ENCODE measurements around the gene PRICKLE4. TPM values are rescaled to one million over a fixed set of nuclear protein-coding genes. Genes with fewer than 3 reads are reported as not detected.

The PRICKLE4 gene
- total and polyA plus RNA-seq, 2 experiments from 2014 or later: 0.48 to 0.66 TPM

DNA sequence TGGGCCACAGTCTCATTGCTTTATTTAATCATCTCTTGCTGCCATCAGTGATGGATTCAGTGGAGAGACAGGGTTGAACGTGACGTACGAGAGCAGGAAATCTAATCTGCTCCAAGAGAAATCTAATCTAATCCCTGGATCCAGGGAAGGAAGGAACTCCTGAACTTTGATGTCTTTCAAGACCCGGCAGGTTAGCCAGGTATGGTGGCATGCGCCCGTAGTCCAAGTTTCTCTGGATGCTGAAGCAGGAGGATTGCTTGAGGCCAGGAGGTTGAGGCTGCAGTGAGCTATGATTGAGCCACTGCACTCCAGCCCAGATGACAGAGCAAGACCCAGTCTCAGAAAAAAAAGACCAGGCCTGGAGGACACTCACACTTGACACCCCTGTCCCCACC is 21.9 kb upstream of the PRICKLE4 start:
- Mint-ChIP-seq H3K36me3 (ENCODE audit: low read depth) (no peaks in the 10 kb centered on the region), H3K4me1 (peaks cover 7% of the 10 kb centered on the region), H3K27me3 (ENCODE audit: insufficient read depth, low read depth, poor library complexity) (peaks cover 16% of the 10 kb centered on the region), H3K9me3 (no peaks in the 10 kb centered on the region), H3K4me3 (no peak overlapping the region), H3K27ac (no peak overlapping the region)
- H3K36me3 ChIP-seq (ENCODE audit: insufficient read depth): no peaks in the 10 kb centered on the region
- ATAC-seq: no peak
- no peaks in the 10 kb centered on the region for H3K4me1 ChIP-seq (ENCODE audit: insufficient read depth)
- no peaks in the 10 kb centered on the region for H3K27me3 ChIP-seq (ENCODE audit: insufficient read depth)
- H3K27ac ChIP-seq (ENCODE audit: low read depth): no peak overlapping the region
- no peaks in the 10 kb centered on the region for H3F3A ChIP-seq (replicated peaks; ENCODE audit: low read depth)
- TF ChIP-seq STAT1 (IDR thresholded peaks at IDR 0.05; ENCODE audit: unreplicated experiment): no peak
- no peak for TF ChIP-seq JUNB (IDR thresholded peaks at IDR 0.05; ENCODE audit: unreplicated experiment)
- TF ChIP-seq, protein P1, sequence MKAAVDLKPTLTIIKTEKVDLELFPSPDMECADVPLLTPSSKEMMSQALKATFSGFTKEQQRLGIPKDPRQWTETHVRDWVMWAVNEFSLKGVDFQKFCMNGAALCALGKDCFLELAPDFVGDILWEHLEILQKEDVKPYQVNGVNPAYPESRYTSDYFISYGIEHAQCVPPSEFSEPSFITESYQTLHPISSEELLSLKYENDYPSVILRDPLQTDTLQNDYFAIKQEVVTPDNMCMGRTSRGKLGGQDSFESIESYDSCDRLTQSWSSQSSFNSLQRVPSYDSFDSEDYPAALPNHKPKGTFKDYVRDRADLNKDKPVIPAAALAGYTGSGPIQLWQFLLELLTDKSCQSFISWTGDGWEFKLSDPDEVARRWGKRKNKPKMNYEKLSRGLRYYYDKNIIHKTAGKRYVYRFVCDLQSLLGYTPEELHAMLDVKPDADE (IDR thresholded peaks at IDR 0.05): no peak
- TF ChIP-seq ZNF114 (CRISPR knock-in tag; IDR thresholded peaks at IDR 0.05): no peak
- no peak for TF ChIP-seq POLR2AphosphoS5 (IDR thresholded peaks at IDR 0.05; ENCODE audit: low read depth)
- H4K20me1 ChIP-seq (replicated peaks; ENCODE audit: insufficient read depth): no peaks in the 10 kb centered on the region
- H2AFZ ChIP-seq: no peak overlapping the region
- H3K9me2 ChIP-seq (ENCODE audit: insufficient read depth): no peaks in the 10 kb centered on the region
- H3K4me2 ChIP-seq: no peak overlapping the region
- DNase-seq (ENCODE audit: low spot score): no peak
- no peaks in the 10 kb centered on the region for H3K79me2 ChIP-seq (replicated peaks; ENCODE audit: insufficient read depth)
- no peak overlapping the region for H3K4me3 ChIP-seq

DNA sequence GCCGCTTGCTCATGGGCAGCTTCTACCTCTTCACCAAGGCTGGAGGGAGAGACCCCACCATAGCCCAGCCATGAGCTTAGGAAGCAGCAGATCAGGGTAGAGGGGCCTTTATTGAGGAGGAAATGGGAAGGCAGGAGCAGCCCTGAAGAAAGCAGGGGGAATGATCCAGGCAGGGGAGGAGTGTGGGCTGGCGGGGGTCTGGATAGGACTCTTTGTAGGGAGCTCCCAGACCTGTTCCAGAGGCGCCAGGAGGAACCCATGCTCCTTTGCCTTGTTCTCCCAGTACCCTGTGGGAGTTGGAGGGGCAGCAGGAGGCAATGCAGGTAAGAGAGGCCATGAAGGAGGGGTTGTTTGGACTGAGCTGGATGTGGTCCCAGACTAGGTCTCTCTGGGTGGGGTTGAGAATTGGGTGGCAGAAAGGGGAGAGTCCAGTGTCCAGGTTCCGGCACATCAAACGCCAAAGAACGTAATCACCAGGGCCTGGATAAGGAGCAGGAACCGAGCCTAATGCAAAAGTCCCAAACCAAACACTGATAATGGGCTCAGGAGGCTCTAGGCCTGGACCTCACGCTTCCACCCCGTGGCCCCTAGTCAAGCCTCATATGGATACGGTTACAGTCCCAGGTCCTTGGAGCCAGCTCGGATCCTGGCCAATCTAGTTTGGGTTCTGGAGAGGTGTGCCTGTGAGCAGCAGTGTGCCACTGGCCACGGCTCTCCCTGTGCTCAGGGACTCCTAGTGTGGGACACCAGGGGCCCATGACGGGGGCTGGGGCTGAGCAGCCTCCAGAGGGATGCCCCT is 21.3 kb upstream of the PRICKLE4 start:
- Histone ChIP-seq H3K36me3 (ENCODE audit: insufficient read depth) (no peaks in the 10 kb centered on the region), H3K27ac (ENCODE audit: low read depth) (no peak overlapping the region), H4K20me1 (replicated peaks; ENCODE audit: insufficient read depth) (no peaks in the 10 kb centered on the region), H3K79me2 (replicated peaks; ENCODE audit: insufficient read depth) (no peaks in the 10 kb centered on the region), H3K4me1 (ENCODE audit: insufficient read depth) (no peaks in the 10 kb centered on the region), H2AFZ (no peak overlapping the region), H3K27me3 (ENCODE audit: insufficient read depth) (no peaks in the 10 kb centered on the region), H3K9me2 (ENCODE audit: insufficient read depth) (no peaks in the 10 kb centered on the region), H3K4me2 (no peak overlapping the region), H3F3A (replicated peaks; ENCODE audit: low read depth) (no peaks in the 10 kb centered on the region), H3K4me3 (no peak overlapping the region)
- peaks cover 21% of the 10 kb centered on the region for H3K27me3 Mint-ChIP-seq (ENCODE audit: insufficient read depth, low read depth, poor library complexity)
- no peaks in the 10 kb centered on the region for H3K36me3 Mint-ChIP-seq (ENCODE audit: low read depth)
- H3K27ac Mint-ChIP-seq: no peak overlapping the region
- ATAC-seq (no peak), DNase-seq (ENCODE audit: low spot score) (no peak)
- H3K4me1 Mint-ChIP-seq: peaks cover 7% of the 10 kb centered on the region
- H3K4me3 Mint-ChIP-seq: no peak overlapping the region
- H3K9me3 Mint-ChIP-seq: no peaks in the 10 kb centered on the region
- TF ChIP-seq, protein P2, sequence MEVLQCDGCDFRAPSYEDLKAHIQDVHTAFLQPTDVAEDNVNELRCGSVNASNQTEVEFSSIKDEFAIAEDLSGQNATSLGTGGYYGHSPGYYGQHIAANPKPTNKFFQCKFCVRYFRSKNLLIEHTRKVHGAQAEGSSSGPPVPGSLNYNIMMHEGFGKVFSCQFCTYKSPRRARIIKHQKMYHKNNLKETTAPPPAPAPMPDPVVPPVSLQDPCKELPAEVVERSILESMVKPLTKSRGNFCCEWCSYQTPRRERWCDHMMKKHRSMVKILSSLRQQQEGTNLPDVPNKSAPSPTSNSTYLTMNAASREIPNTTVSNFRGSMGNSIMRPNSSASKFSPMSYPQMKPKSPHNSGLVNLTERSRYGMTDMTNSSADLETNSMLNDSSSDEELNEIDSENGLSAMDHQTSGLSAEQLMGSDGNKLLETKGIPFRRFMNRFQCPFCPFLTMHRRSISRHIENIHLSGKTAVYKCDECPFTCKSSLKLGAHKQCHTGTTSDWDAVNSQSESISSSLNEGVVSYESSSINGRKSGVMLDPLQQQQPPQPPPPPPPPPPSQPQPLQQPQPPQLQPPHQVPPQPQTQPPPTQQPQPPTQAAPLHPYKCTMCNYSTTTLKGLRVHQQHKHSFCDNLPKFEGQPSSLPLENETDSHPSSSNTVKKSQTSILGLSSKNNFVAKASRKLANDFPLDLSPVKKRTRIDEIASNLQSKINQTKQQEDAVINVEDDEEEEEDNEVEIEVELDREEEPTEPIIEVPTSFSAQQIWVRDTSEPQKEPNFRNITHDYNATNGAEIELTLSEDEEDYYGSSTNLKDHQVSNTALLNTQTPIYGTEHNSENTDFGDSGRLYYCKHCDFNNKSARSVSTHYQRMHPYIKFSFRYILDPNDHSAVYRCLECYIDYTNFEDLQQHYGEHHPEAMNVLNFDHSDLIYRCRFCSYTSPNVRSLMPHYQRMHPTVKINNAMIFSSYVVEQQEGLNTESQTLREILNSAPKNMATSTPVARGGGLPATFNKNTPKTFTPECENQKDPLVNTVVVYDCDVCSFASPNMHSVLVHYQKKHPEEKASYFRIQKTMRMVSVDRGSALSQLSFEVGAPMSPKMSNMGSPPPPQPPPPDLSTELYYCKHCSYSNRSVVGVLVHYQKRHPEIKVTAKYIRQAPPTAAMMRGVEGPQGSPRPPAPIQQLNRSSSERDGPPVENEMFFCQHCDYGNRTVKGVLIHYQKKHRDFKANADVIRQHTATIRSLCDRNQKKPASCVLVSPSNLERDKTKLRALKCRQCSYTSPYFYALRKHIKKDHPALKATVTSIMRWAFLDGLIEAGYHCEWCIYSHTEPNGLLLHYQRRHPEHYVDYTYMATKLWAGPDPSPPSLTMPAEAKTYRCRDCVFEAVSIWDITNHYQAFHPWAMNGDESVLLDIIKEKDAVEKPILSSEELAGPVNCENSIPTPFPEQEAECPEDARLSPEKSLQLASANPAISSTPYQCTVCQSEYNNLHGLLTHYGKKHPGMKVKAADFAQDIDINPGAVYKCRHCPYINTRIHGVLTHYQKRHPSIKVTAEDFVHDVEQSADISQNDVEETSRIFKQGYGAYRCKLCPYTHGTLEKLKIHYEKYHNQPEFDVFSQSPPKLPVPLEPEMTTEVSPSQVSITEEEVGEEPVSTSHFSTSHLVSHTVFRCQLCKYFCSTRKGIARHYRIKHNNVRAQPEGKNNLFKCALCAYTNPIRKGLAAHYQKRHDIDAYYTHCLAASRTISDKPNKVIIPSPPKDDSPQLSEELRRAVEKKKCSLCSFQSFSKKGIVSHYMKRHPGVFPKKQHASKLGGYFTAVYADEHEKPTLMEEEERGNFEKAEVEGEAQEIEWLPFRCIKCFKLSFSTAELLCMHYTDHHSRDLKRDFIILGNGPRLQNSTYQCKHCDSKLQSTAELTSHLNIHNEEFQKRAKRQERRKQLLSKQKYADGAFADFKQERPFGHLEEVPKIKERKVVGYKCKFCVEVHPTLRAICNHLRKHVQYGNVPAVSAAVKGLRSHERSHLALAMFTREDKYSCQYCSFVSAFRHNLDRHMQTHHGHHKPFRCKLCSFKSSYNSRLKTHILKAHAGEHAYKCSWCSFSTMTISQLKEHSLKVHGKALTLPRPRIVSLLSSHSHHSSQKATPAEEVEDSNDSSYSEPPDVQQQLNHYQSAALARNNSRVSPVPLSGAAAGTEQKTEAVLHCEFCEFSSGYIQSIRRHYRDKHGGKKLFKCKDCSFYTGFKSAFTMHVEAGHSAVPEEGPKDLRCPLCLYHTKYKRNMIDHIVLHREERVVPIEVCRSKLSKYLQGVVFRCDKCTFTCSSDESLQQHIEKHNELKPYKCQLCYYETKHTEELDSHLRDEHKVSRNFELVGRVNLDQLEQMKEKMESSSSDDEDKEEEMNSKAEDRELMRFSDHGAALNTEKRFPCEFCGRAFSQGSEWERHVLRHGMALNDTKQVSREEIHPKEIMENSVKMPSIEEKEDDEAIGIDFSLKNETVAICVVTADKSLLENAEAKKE (CRISPR knock-in tag; IDR thresholded peaks at IDR 0.05): no peak
- TF ChIP-seq EZH2 (IDR thresholded peaks at IDR 0.05; ENCODE audit: low read depth, unreplicated experiment) (no peak), POLR2AphosphoS5 (IDR thresholded peaks at IDR 0.05; ENCODE audit: low read depth) (no peak), CREB1 (CRISPR knock-in tag; IDR thresholded peaks at IDR 0.05; ENCODE audit: low read depth) (no peak), JUNB (IDR thresholded peaks at IDR 0.05; ENCODE audit: unreplicated experiment) (no peak), ZNF114 (CRISPR knock-in tag; IDR thresholded peaks at IDR 0.05) (no peak), ZNF331 (CRISPR knock-in tag; IDR thresholded peaks at IDR 0.05; ENCODE audit: low read depth) (no peak), STAT1 (IDR thresholded peaks at IDR 0.05; ENCODE audit: unreplicated experiment) (no peak)
- TF ChIP-seq, protein P3, sequence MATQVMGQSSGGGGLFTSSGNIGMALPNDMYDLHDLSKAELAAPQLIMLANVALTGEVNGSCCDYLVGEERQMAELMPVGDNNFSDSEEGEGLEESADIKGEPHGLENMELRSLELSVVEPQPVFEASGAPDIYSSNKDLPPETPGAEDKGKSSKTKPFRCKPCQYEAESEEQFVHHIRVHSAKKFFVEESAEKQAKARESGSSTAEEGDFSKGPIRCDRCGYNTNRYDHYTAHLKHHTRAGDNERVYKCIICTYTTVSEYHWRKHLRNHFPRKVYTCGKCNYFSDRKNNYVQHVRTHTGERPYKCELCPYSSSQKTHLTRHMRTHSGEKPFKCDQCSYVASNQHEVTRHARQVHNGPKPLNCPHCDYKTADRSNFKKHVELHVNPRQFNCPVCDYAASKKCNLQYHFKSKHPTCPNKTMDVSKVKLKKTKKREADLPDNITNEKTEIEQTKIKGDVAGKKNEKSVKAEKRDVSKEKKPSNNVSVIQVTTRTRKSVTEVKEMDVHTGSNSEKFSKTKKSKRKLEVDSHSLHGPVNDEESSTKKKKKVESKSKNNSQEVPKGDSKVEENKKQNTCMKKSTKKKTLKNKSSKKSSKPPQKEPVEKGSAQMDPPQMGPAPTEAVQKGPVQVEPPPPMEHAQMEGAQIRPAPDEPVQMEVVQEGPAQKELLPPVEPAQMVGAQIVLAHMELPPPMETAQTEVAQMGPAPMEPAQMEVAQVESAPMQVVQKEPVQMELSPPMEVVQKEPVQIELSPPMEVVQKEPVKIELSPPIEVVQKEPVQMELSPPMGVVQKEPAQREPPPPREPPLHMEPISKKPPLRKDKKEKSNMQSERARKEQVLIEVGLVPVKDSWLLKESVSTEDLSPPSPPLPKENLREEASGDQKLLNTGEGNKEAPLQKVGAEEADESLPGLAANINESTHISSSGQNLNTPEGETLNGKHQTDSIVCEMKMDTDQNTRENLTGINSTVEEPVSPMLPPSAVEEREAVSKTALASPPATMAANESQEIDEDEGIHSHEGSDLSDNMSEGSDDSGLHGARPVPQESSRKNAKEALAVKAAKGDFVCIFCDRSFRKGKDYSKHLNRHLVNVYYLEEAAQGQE (IDR thresholded peaks at IDR 0.05; ENCODE audit: unreplicated experiment): no peak

All from GM23338 (cell line).